AML-193 (cell line): ENCODE data around the gene ARHGEF28.

ENCODE experiments used
- DNase-seq, 2 experiments: peaks; one replicate each; lab custom pipeline; 2025; lab: John Stamatoyannopoulos, UW

Gene ARHGEF28

DNA sequence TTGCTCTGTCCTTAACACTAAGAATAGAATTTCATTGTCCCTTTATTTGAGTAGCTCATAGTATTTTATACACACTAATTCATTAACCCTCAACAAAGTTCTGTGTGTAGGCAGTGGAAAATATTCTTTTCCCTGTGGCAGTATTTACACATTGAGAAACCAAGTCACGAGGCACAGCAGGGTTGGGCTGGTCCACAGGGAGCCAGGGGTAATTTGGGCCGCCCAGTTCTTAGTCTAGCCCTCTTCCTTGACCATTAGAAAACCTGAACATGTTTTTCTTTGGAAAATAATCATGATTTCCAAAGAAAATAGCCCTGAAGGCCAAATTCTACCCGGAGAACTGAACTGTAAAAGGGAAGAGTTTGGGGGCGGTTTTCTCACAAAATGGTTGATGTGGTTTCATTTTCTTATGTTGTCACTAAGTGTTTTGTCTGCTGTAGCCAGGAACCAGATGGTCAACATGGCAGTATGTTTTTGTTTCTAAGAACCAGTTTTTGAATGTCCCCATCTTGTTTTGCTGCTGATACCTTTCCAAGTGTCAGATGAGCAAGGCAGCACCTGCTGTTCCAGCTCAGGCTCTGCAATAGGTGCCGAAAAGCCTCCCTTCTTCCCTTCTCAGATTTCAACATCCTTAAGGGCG is 29.6 kb downstream of the ARHGEF28 start:
- DNase-seq: no peak

DNA sequence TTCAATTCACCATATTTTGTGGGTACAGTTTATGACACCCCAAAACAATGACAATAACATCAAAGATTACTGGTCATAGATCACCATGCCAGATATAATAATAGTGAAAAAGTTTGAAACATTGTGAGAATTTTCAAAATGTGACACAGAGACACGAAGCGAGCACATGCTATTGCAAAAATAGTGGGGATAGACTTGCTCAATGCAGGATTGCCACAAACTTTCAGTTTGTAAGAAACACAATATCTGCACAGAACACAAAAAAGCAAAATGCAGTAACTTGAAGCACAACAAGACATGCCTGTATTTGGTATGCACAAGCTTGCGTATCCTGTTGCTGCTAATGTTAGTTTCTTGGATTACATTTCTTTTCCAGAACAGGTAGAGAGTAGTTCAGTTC is 35.8 kb downstream of the ARHGEF28 start:
- DNase-seq: peak in 1 of 2 experiments; percentile 10

DNA sequence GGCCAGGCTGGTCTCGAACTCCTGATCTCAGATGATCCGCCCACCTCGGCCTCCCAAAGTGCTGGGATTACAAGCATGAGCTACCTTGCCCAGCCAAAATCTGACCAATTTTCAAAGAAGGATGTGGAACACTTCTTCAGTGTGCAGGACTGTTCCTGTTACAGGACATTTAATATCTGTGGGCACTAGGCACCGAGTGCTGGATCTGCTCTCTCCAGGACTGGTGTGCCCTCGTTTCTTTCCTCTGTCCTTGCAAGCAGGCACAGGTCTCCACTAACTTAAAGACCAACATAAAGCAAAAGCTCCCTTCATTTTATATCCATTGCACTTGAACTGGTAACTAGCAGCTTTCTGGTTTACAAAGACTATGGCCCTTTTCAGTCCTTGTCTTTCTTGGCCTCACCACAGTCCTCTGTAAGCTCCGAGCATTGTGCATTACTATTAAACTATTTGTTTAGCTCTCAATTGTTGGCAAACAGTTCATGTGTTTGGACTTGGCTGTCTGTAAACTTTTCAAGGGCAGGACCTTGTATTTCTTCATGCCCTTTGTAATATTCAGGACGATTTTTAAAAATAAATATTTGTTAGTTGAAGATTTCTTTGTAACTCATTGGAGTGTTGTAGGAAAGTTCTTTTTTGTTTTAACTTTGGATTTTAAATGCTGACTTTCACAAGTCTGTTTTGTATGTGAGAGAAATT is 37.3 kb downstream of the ARHGEF28 start:
- no peak for DNase-seq

DNA sequence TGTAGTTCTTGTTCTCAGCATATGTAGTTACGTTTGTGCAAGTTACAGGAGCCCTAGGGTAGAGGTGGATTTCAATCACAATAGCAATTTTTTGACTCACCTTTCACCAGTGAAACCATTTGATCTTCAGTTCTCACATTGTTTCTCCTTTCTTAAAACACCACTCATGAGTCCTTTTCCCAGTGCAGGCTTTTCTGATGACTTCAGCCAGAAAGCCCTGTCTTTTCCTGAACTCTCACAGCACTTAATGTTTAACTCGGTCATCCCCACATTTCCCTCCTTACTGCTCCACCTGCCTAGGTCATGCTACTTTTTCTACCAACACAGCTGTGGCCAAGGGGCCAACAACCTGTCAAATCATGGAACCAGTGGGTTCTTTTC is 37.9 kb downstream of the ARHGEF28 start:
- DNase-seq: no peak

DNA sequence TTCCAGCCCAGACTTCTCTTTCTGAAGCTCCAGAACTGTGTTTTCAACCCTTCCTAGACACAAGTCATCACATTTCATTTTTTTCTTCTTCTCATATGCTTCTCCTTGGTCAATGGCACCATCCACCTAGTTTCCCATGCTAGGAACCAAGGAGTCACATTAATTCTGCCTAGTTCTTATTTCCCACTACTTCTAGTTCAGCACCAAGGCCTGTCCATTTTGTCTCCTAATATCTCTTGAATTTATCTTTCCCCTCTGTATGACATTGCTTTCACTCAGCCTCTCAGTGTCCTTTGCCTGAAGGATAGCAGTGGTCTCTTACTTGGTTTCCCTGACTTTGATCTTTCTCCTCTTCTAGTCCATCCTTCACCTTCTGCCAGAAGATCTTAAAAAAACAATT is 38.8 kb downstream of the ARHGEF28 start:
- DNase-seq: no peak

DNA sequence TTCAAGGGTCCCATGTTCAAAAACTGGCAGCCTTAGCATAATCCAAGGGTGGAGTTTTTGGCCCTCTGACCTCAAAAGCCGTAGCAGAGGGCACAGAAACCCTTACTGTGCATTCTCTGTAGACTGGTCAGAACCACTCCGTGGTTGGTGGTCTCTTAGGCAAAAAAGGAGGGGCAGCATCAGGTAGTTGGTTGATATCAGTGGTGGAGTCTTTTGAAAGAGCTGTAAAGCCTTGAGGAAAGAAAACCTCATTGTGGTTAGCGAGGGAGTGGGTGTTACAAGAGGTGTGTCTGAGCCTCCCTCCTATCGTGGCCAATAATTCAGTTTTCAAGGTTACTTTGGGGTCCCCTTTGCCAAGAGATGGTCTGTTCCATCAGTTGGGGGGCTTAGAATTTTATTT is 40.9 kb downstream of the ARHGEF28 start:
- DNase-seq: no peak

DNA sequence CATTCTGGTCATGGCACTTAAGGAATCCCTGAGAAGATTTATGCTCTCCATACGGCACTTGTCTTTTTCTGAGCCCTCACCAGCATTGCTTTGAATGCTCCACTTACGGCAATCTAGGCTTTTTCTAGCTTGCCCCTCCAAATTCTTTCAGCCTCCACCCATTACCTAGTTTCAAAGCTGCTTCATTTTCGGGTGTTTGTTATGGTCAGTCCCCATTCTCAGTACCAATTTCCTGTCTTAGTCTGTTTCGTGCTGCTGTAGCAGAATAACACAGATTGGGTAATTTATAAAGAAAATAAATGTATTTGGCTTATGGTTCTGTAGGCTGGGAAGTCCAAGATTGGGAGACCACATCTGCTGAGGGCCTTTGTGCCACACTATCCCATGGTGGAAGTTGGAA is 42.0 kb downstream of the ARHGEF28 start:
- no peak for DNase-seq

DNA sequence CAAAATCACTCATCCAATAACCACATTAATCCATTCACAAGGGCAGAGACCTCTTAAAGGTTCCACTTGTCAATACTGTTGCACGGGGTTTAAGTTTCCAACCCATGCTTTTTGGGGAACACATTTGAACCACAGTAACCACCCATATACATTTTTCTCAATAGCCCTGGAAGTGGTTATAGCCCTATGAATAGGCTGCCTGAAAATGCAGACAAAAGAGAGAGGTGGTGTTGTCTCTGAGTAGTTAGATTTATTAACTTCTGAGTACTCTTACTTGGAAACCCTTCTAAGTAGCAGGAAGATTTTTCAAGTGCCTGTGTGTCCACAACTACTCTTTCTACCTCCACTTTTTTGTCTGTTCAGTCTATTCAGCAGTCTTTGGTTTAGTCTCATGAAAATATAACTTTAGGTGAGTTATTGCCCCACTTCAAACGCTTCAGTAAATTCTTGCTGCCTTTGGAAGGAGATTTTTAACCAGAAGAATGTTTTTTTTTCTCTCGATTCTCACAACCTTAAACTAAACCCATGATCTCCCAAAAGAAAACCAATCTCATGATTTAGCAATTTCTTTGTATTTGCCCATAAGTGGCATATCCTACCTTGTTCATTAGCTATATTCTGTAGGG is 42.6 kb downstream of the ARHGEF28 start:
- DNase-seq: no peak

DNA sequence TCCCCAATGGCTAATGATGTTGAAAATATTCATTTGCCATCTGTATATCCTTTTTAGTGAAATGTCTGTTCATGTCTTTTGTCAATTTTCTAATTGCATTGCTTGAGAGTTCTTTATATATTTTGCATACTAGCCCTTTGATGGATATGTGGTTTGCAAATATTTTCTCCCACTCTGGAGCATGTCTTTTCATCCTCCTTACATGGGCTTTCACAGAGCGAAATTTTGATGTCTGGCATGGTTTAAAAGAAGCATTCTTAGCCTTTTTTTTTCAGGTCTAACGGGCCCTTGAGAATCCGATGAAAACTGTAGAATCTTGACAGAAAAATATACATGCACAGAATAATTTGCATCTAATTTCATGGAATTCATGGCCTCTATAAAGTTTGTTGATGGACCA is 44.7 kb downstream of the ARHGEF28 start:
- no peak for DNase-seq

DNA sequence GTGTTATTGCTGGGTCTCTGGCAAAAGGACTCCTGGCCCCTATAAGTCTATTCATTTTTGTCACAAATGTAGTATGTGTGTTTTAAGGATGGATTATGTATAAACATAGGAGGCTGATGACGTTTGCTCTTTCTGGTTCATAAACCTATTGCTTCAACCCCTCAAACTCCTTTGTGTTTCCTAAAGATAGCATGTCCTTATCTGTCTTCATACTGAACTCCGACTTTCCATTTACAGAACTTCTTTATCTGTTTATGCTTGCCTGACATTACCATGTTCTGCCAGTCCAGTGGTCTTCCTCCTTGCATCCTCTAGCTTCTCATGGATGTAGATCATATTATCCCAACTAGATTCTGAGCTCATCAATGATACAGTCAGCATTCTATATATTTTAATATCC is 46.1 kb downstream of the ARHGEF28 start:
- DNase-seq: no peak

DNA sequence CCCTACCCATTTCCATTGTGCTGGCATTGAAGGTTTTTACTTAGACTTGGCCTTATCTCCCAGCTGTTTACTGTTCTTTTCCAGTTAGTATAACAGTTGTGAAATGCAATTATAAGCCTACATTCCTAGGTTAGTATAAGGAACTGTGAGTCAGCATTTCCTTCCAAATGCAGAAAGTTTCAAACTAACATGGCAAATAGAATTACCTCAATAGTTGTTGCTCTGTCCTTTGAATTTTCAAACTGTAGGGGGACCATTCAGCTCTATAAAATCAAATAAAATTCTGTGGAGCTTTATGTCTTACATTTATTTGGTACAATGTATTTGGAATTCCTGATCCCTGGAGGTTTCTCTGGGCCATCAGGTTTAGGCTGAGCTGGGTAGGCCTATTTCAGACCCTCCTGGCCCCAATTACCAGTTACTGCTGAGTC is 47.2 kb downstream of the ARHGEF28 start:
- peak; percentile 62 to 66 for DNase-seq

DNA sequence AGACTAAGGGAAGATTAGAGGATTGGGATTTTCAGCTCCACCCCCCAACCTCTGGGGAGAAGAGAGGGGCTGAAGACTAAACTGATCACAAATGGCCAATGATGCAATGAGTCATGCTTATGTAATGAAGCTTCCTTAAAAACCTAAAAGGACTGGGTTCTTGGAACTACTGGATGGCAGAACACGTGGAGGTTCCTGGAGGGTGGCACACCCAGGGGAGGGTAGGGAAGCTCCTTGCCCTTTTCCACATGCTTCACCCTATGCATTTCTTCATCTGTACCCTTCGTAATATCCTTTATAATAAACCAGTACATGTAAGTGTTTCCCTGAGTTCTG is 48.6 kb downstream of the ARHGEF28 start:
- DNase-seq: no peak

DNA sequence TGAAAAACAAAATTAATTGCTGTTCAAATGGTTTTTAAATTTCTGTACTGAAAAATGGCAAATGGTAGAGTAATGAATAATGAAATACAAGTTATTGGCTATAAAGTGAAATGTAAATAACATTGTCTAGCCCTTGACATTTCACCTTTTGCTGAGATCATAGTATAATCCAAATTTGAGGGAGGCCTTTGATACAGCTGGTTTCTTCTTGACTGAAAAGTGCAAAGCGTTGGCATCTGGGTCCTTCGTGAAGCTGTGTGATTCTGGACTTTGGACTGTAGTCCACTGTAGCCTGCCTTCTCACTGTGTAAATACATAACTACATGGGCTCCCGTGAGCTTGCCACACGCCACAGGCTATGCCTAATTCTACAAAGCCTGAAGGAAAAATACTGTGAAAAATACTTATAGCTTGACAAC is 52.3 kb downstream of the ARHGEF28 start:
- no peak for DNase-seq

DNA sequence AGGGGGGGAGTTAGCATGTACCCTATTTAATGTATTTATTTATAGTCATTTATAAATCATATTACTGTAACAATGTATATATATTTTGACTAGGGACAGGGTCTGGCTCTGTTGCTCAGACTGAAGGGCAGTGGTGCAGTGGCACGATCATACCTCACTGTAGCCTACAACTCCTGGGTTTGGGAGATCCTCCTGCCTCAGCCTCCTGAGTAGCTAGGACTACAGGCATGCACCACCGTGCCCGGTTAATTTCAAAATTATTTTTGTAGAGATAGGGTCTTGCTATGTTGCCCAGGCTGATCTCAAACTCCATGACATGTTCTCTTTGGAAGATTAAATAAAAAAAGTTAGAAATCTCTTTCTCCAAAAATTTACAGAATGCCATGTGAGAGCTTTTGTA is 52.8 kb downstream of the ARHGEF28 start:
- no peak for DNase-seq

DNA sequence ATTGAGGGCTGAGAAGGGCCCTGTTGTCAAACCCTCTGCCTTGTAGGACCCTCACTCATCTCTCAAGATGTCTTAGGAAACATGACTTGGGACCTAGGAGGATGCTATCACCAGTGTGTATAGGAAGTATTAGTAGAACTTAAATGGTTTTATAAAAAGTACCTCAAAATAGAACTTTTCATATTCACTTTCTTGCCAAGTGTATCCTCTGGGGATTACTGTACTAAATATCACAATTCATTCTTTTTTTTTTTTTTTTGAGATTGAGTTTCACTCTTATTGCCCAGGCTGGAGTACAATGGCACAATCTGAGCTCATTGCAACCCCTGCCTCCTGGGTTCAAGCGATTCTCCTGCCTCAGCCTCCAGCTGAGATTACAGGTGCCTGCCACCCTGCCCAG is 56.2 kb downstream of the ARHGEF28 start:
- no peak for DNase-seq

DNA sequence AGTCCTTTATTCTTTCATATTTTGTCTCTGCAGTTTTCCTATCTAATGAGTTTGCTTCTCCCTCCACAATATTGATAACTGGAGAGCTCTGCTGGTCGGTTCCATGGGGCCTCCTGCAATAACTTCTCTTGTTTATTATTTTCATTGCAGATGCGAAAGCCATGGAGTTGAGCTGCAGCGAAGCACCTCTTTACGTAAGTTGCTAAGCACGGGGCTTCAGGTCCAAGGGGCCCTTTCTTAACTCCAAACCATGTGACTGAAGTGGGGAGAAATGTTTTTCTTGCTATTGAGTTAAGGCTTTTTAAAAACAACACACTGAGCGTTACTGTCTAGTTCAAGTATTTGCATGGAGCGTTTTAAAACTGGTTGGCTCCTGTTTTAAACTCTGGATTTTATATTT is 58.7 kb downstream of the ARHGEF28 start:
- DNase-seq: no peak

DNA sequence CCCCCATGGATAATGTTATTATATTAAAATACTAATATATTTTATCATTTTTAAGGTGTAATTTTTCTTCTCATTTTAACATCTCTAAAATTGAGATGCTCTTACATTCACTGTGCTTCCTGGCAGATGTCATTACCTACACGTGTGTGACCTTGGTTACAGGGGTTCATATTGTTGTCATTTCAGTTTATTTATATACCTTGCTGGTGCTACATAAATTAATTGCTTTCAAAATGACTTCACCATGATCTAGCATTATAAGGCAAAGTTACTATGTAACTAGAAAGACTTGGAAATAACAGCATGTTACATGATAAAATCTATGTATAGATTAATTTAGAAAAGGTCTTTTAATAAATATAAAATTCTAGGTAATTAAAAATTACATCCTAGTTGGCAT is 60.9 kb downstream of the ARHGEF28 start:
- DNase-seq: no peak

DNA sequence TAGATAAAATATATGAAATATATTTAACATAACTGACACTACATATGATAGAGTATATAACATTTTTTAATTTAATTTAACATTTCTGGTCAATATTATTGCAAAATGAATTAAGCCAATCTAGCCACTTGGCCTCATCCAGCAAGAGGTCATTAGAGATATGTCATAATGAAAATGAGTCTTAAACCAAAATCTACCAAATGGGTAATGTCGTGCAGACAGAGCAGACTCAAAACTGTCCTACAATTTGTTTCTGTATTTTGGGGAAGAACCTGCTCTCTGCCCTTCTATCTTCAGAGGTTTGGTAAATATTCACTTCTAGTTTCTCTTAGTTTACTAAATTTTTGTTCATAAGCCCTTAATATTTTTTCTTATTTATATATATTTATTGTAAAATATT is 61.4 kb downstream of the ARHGEF28 start:
- DNase-seq: no peak

DNA sequence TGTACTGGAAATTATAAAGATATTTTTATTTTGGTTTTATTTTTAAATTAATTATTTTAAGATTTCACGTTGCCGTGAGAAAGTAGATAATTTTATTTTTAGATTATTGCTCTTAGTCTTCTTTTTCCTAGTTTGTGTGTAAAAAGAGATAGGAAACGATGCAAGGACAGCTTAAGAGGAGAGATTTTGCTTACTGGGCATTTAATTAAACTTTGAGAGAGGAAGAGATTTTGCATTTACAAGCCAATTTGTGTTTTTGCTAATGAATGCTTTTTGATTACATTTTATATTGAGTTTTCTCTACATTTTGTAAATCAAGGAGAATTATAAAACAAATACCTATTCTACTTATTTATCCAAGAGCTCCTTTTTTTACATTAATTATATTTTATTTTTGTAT is 64.0 kb downstream of the ARHGEF28 start:
- DNase-seq: no peak

DNA sequence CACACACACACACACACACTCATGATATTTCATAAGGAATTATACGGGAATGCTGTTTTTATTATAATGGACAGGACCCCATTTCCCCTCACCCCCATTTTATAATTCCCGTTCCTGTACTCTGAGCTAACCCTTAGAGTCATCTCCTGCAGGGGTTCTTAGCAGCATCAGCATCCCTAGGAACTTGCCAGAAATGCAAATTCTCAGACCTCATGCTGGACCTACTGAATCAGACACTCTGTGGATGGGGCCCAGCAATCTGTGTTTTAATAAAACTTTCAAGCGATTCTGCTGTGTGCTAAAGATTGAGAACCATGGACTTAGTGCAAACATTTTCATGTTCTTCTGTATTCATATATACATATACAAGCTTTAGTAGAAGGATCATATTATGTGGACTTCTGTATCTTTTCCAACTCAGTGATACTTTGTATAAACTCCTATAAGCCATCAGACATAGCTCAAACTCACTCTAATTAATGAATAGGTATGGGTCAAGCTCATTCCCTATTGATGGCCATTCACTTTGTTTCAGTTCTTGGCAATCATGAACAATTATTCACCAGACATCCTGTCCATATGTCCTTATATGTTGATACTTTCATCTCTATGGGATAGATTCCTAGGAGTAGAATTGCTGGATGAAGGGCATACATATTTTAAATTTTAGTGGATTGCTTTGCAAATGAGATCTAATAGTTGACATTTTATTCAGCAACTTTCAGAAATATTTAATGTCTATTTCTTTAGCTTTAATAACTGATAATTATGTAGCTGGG is 65.5 kb downstream of the ARHGEF28 start:
- DNase-seq: no peak

DNA sequence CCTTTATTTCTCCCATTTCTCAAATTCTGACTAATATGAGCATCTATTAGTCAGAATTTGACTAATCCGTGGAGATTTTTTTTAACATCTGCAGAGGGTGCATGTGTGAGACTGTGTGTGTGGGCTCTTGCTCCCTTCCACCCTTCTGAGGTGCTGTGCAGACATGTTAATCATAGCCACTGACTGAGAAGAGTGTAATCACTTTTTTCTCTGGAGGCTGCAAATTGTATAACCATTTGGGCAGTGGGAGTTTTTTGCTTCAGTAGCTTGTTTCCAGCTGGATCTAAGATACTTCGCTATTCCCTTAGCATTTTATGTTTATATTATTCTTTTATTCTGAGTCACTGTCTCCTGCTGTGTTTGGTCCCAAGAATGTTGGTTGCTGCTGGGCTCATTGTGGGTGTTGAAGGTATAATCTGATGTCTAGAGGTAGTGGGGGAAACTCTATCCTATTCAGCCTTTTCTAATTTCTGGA is 66.2 kb downstream of the ARHGEF28 start:
- no peak for DNase-seq

DNA sequence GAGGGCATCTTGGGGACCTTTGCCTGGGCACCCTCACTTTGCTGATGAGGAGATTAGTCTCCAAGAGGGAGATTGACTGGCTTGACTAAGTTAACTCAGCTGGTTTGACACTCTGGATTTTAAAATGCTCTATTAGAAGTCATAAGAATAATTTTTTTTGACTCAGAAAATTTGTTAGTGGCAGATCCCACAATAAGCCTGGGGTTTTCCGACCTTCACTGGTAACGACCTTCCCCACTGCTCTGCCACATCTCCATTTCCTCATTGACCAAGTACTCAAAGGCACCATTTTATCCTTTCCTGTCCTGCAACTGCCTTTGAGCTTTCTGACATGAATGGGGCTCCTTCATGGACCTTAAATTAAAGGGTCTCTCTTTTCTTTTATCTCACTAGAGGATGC is 67.0 kb downstream of the ARHGEF28 start:
- no peak for DNase-seq

DNA sequence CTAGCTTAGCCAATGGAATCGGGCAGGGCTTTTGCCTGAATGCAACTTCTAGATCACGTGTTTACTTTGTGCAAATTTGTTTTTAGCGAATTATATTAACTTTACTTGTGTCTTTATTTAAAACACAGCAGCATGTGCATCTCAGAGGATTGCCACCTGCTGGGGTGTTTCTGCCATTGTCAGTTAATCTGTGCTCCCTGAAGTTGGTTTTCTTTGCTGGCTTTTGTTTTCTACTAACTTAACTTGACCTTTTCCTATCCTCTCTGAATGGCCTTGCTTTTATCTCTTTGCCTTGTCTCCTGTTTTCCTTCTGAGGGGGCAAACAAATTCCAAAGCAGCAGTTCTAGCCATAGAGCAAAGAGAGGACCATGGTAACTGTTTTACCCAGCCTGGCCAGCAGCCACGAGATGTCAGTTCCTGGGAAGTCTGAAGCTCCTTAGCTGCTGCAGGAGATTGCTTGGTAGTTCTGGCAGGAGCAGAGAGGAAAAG is 67.6 kb downstream of the ARHGEF28 start:
- peak in 1 of 2 experiments; percentile 32 for DNase-seq
